Medulla oblongata (tissue), 1 donor: Measurements from ENCODE around the gene PTGES2.

Experiments
- DNase-seq: peaks from one replicate; pipeline ENCODE4 v3.0.0-alpha.2; 2015; ENCODE audit errors: extremely low spot score

PTGES2 gene

DNA sequence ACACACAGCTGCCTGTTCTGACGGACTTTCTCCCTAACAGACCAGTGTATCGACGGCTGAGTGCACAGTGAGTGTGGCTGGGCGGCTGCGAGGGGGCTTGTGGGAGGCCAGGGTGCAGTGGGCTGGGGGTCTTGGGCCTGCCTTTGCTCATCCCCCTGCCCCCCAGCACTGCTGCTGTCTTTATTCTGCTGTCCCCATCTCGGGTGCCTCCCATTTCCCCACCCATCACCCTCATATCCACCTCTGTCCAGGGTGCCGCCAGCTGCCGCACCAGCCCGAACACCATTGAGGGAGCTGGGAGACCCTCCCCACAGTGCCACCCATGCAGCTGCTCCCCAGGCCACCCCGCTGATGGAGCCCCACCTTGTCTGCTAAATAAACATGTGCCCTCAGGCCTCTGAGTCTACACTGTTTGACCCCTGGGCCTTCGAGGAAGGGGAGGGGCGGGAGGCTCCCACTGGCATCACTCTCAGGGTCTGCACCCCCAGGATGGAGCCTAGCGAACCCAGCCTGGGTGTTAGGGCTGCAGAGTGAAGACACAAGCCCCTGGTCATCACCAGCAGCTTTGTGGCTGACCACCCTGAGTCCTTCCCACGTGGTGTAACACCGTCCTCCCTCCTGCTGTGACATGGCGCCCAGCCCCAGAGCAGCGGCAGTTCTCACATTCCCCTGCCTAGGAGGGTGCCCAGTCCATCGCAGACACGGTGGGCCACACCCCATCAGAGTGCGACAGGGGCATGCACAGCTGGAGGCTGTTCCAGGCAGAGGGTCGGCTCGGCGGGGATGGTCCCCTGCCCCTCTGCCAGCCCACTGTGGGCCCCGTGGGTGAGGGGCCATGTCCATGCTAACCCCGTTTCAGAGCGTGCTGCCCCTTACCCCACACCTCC is 25.8 kb upstream of the PTGES2 start:
- DNase-seq: no peak

DNA sequence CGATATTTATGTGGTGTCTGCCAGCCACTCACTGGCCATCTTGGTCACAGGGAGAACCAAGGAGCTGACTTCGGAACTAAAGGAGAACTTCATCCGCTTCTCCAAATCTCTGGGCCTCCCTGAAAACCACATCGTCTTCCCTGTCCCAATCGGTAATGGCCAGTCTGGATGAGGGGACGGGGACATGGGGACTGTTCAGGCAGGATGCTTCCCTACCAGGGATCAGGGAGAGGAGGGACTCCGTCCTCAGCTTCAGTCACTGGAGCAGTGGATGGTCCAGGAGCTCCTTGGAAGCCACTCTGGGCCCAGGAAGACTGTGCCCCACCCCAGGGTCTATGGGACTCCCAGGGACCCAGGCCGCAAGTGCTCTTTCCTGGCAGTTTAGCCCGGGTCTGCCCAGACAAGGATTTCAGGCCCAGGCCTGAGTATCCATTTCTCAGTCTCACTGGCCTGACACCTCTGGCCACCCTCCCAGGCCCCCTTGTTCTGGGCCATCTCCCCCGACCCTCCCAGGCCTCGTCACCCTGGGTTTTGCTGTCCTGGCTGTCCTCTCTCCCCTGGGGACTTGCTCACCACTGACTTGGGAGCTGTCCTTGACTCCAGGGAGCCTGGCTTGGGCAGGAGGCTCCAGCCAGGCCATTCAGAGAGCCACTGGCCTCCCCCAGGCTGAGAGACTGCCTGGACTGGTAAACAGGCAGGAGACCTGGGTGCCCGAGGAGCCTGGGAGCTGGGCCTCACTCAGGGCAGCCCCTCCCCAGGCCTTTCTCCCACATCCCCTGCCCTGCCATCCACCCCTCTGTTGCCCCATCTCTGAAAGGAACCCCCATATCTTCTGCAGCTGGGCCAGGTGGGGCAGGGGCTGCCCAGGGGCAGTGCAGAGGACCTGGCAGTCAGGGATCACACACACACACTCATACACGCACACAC is 24.9 kb upstream of the PTGES2 start:
- DNase-seq: no peak

DNA sequence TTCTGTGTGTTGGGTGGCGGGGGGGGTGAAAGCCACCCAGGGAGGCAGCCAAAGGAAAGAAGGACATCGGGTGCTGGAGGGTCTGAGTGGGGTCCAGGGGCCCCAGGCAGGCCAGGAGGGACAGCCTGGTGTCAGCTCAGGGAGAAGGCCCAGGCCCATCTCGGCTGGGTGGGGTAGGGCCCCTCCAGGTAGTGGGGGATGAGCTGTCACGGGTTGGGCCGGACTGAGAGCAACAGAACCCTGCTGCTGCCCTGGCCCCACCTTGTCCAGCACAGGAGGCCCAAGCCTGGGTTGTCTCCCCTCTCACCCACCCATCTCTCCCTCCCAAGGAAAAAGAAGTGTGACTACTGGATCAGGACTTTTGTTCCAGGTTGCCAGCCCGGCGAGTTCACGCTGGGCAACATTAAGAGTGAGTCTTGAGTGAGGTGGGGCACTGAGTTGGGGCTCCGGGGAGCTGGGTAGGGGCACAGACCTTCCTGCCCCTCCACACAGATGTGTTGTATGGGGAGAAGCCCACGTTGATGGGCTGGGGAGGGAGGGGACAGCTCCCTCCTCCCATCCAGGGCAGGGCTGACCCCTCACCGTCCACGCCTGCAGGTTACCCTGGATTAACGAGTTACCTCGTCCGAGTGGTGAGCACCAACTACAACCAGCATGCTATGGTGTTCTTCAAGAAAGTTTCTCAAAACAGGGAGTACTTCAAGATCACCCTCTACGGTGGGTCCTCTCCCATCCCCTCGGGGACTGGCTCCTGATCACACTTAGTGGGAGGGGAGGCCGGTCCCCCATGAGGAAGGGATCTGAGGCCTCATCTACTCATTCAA is 24.0 kb upstream of the PTGES2 start:
- no peak for DNase-seq

DNA sequence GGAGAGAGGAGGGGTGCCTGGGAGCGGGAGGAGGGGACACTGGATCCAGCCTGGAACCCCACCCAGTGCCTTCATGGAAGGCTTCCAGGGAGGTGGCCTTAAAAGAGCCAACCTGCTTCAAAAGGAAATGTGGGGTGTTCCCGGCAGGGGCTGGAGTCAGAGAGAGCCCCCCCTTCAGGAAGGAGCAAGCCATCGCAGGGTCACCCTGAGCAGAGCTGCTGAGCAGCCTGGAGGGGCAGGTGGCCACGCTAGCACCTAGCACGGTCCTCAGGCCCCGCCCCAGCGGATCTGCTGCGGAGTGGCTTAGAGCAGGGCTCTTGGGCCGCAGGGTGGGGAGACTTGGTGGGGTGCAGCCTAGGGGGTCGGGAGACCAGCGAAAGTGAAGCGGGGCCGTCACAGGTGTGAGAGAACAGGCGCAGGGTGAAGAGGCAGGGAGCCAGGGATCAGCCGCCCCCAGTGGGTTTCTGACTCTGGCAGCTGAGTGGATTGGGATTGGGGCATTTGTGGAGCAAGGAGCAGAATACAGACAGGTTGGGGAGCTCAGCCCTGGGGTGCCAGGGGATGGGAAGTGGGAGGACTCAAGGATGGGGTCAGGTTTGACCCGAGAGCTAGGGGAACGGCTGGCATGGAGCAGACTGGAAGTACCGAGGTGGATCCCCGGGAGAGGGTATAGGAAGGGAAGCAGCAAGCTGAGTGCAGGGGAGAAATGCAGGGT is 23.2 kb upstream of the PTGES2 start:
- DNase-seq: no peak

DNA sequence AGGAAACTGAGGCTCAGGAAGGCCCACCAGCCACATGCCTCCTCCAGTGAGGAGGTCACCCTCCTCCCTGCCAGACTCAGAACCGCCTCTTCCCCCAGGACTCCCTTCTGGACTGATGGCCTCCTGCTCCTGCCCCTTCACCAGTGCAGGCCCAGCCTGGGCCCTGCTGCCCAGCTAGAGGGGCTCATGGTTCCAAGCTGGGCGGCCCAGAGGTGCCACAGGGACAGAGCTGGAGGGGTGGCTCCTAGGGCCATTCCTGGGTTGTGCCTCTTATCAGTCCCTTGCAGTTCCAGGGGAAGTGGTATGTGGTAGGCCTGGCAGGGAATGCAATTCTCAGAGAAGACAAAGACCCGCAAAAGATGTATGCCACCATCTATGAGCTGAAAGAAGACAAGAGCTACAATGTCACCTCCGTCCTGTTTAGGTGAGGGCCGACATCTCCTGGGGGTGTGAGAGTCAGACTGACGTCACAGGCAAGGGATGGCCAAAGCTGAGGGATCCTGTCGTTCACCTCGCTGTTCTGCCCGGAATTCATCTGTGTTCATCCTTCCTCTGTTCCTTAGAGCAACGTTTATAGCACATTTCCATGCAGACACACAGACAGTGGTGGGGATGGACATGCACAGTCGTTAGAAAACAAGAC is 22.5 kb upstream of the PTGES2 start:
- DNase-seq: no peak

DNA sequence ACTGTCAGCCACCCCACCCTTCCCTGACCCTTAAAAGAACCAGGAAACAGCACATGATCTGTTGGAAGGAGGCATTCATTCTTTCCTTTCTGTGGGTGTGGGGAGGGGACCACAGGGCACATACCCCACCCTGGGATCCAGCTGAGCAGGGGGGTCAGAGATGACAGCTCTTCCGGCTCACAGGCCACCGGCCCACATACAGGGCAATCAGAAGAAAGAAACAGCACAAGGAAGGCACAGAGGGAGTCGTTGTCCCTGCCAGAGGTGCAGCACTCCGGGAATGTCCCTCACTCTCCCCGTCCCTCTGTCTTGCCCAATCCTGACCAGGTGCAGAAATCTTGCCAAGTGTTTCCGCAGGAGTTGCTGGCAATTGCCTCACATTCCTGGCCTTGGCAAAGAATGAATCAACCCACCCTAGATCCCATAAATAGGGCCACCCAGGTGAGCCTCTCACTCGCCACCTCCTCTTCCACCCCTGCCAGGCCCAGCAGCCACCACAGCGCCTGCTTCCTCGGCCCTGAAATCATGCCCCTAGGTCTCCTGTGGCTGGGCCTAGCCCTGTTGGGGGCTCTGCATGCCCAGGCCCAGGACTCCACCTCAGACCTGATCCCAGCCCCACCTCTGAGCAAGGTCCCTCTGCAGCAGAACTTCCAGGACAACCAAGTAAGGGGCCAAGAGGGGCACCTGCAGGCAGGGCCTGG is 21.6 kb upstream of the PTGES2 start, which contains the start of gene LCN2:
TSS of gene LCN2 (plus strand) at position 453 of the 701 bp plus-strand sequence. CDS start at position 526, 73 bp downstream.
- DNase-seq: no peak

DNA sequence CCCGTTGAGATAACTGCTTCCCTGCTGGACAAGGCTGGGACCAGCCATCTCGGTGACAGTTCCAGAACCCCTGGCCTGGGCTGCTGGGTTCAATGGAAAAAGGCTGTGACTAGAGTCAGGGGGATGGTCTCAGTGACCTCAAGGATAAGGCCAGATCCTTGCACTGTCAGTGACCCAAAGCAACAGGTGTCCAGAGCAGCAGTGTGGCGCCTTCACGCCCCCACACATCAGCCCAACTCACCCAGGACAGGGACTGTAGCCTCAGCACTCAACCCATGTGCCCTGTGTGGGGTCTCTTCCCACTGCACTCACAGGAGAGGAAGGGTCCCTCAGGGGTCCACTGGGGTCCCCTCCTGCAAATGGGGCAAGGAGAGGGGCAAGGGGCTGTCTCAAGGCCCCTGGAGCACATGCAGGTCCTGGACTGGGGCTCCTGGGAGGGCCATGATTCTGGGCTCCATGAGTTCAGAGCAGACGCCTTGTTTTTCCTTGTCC is 21.0 kb upstream of the PTGES2 start:
- DNase-seq: no peak

DNA sequence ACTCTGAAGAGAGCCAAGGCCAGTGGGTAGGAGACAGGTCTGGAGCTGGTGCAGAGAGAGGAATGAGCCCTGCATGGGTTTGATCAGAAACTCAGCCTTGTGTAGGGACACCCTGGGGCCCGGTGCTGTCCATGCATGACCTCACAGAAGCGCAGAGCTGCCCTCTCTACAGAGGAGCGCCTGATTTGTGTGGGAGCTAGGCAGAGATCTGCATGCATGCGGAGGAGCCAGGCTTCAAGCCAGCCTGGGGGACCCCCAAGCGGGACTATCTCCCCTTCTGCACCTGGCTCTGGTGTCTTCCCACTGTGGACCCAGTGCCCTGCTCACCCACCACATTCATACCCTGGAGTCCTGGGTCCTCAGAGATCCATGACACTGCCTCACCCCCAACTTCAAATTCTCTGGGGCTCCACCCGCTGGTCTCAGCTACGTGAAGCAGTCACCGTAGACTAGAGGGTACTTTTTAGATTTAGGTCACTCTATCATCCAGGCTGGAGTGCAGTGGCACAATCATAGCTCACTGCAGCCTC is 19.1 kb upstream of the PTGES2 start:
- DNase-seq: no peak

DNA sequence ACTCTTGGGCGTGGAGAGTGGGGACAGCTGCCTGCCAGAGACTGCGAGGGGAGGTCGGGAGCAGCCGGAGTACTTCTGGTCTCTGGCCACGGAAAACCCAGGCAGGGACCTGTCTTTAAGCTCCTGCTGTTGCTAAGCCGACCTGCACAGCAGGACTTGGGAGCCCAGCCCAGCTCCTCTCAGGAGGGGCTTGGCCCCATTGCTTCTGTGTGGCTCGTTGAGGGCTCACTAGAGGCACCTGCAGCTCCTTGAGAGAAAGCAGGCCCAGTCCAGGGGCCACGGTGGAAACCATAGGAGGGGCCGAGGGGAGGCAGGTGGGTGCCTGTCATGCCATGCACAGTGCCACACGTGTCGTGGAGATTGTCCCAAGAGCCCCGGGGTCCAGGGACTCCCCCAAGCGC is 18.4 kb upstream of the PTGES2 start:
- no peak for DNase-seq

DNA sequence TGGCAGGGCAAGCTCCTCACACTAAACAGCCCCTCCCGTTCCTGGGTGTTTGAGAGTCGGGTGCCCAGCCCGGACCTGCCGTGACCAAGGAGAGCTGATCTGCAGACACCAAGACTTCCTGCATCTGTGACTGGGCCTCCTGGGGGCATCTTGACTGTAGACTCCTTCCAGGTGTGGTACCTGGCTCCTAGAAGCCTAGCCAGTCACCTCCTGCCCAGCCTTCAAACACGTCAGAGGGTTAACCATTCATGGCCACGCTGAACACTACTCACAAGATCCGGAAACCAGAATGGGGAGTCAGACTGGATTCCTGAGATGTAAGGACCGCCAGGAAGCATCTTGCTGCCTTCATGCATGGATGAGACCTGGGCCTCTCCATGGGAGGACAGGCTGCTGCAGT is 18.0 kb upstream of the PTGES2 start:
- DNase-seq: no peak

DNA sequence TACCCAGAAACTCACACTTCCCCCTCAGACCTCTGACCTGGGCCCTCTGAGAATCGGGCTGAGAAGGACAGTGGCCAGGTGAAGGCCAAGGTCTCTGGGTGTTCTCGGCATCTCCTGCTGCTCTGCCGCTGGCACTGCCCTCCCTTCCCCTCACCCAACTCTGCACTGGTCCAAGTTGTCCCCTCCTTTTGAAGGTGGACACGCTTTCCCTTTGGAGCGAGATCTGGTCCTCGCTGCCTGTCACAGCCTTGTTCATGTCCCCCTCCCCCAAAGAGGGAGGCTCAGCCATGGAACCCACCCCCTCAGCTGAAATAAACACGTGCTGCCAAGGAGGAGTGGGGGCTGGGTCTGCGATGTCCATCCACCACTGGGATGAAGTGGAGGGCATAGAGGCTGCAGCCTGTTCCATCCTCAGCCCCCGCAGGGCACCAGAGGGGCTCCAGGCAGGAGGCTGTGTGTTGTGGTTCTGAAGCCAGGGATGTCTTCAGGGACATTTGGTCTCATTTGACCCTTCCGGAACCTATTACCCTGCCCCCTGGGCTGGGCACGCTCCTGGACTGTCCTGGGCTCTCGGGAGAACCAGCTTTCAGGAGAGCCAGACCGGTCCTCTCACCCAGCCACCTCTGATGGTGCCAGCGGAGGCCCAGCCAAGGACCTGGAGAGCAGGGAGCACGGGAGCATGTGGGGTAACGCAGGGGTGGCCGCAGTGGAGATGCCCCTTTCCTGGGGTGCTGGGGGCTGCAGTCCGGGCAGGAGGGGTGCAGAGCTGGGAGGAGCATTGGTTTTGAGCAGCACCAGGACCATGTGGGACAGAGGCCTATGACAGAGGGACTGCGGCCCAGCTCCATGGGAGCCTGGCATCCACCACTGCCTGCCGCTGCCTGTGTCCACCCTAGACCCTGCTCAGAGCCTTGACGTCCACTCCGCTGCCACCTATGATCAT is 17.0 kb upstream of the PTGES2 start:
- no peak for DNase-seq

DNA sequence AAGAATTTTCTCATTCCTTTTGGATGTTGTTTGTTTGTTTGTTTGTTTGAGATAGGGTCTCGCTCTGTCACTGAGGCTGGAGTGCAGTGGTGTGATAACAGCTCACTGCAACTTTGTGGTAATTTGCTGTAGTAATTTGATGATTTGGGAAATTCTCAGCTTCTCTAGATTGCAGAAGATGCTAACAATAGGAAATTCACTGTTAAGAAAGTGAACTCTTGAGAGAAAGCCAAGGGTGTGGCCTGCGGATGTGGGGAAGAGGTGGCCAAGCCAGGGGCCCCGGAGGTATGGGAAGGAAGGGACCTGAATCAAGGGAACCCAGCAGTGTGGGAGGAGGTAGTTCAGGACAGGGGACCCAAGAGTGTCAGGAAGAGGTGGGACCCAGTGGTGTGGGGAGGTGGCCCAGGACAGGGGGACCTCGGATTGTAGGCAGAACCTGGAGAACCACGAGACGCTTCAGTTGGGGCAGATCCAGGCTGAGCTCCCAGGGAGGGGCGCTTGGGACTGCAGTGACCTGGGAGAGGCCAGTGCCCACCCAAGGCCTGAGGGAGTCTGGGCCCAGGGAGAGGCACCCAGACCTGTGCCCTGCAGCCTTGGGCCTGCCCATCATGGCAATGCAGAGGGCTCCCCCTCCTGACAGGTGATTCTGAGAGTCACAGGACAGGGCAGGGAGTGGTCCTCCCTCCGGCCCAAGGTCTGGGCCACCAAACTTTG is 16.2 kb upstream of the PTGES2 start:
- no peak for DNase-seq

DNA sequence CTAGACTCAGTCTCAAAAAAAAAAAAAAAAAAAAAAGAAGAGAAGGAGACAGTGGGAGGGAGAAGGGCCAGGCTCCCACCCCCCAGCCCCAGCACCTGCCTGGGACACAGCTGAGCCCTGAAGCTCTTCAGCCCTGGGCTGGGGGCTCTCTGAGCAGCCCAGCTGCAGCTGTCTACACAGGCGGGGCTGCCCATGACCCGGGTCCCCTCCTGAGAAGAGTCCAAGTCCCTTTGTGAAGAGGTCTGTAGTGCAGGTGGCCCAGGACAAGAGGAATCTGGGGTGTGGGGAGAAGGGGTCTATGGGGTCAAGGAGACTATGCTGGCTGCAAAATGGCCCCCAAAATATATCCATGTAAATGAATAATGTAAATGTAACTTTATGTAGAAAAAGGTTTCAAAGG is 15.1 kb upstream of the PTGES2 start:
- no peak for DNase-seq

DNA sequence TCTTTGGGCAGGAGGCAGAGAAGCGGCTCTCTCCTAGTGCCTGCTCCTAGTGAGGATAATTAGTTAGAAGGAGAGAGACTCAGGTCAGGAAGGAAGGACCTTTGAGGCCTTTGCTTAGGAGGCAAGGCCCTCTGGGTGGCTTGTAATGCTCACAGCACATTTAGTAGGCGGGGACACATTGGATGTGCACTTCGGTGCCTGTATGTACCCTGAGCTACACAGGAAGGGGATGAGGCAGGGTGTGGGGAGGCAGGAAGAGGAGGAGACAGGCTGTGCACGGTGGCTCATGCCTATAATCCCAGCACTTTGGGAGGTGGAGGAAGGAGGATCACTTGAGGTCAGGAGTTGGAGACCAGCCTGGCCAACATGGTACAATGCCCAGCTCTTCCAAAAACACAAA is 14.5 kb upstream of the PTGES2 start:
- no peak for DNase-seq

DNA sequence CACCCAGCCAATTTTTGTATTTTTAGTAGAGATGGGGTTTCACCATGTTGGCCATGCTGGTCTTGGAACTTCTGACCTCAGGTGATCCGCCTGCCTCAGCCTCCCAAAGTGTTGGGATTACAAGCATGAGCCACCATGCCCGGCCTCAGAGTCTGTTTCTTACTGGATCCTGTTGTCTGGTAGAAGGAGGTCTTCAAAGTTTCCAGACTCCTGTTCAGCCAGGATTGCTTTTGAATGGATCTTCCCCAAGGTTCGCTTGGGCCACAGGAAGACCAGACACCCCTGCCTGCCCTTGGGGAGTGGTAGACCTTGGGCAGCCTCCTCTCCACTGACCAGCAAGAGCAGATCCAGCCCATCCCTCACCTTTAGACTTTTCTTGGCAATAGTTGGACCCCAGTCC is 14.1 kb upstream of the PTGES2 start:
- DNase-seq: no peak

DNA sequence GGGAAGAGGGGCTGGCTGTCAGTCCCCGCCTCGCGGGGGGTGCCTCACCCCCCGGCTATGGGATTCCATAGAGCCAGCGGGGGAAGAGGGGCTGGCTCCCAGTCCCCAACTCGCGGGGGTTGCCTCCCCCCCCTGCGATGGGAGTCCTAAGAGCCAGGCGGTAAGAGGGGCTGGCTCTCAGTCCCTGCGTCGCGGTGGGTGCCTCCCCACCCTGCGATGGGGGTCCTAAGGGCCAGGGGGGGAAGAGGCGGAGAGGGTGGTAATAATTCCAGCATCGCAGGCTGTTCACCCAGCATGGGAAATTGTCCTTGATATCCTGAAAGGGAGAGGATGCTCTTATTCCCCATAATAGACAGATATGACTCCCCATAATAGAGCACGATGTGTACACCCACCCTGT is 12.1 kb upstream of the PTGES2 start:
- DNase-seq: no peak

DNA sequence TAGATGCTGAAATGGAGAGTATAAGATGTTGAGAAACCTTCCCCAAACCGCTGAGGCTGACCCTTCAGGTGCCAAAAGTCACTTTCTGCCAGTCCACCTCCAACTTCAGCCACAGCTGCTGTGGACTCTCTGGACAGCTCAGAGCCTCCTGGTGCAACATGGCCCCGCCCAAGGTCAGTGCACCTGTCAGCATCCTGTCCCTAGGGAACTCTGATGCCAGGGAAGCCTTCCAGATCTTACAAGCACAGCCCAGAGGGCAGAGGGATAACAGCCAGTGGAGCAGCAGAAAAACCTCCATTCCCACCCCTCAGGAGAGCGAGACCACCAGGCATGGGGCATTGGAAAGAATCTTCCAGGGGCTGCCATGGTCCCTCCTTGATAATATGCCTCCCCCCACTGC is 10.5 kb upstream of the PTGES2 start:
- DNase-seq: no peak
